Measurements from ENCODE around the gene MBIP.

The MBIP gene

GRCh38 chr14:36313206-36313605, 7.2 kb downstream of the MBIP start:
- no peak for DNase-seq

GRCh38 chr14:36306836-36307235, 13.6 kb downstream of the MBIP start:
- no peak for DNase-seq

GRCh38 chr14:36304895-36305294, 15.5 kb downstream of the MBIP start:
- DNase-seq = no peak

GRCh38 chr14:36303960-36304359, 16.5 kb downstream of the MBIP start:
- no peak for DNase-seq

- DNase-seq = no peak
Observed at GRCh38 chr14:36302823-36303222, 17.6 kb downstream of the MBIP start.

GRCh38 chr14:36301159-36301558, 19.3 kb downstream of the MBIP start:
- no peak for DNase-seq

GRCh38 chr14:36300337-36300736, 20.1 kb downstream of the MBIP start:
- DNase-seq = no peak

GRCh38 chr14:36295642-36296627, 24.5 kb downstream of the MBIP start:
- DNase-seq = no peak

GRCh38 chr14:36294543-36294942, 25.9 kb downstream of the MBIP start:
- no peak for DNase-seq

- no peak for DNase-seq
Observed at GRCh38 chr14:36293824-36294223, 26.6 kb downstream of the MBIP start.

GRCh38 chr14:36289954-36290353, 30.5 kb downstream of the MBIP start:
- no peak for DNase-seq

- DNase-seq = no peak
Observed at GRCh38 chr14:36288496-36288895, 31.9 kb downstream of the MBIP start.

- DNase-seq = no peak
Observed at GRCh38 chr14:36284971-36285595, 35.4 kb downstream of the MBIP start.

- DNase-seq = no peak
Observed at GRCh38 chr14:36281309-36281708, 39.1 kb downstream of the MBIP start.

- no peak for DNase-seq
Observed at GRCh38 chr14:36279306-36280190, 40.9 kb downstream of the MBIP start.

- no peak for DNase-seq
Observed at GRCh38 chr14:36275741-36276140, 44.7 kb downstream of the MBIP start.

GRCh38 chr14:36271939-36272907, 48.2 kb downstream of the MBIP start:
- DNase-seq = no peak

GRCh38 chr14:36271222-36271621, 49.2 kb downstream of the MBIP start:
- no peak for DNase-seq

- DNase-seq = no peak
Observed at GRCh38 chr14:36270191-36270590, 50.2 kb downstream of the MBIP start.

GRCh38 chr14:36268121-36268520, 52.3 kb downstream of the MBIP start:
- DNase-seq = no peak

GRCh38 chr14:36264595-36264994, 55.8 kb downstream of the MBIP start:
- no peak for DNase-seq

- DNase-seq = no peak
Observed at GRCh38 chr14:36264107-36264506, 56.3 kb downstream of the MBIP start.

Measured in hippocampal formation (tissue), 2 donors.